Type B pancreatic cell (in vitro differentiated cells): ENCODE measurements around the gene ANKRD39. TPM values are rescaled to one million over a fixed set of nuclear protein-coding genes. Genes with fewer than 3 reads are reported as not detected.
A peak's percentile ranks its signal among the peaks of the same experiment; 100 is the strongest.

Experiments used
- DNase-seq: peaks from one replicate; pipeline ENCODE4 v3.0.0; 2021; ENCODE audit warnings: mixed read lengths; ENCODE audit not compliant: unreplicated experiment; ENCODE audit errors: extremely low spot score
- H3K27ac Mint-ChIP-seq: 2 replicates; pipeline ENCODE4 v1.8.0; 2021; ENCODE audit warnings: mild to moderate bottlenecking, mixed read lengths
- H3K27me3 Mint-ChIP-seq: 2 replicates; pipeline ENCODE4 v1.8.0; 2021; ENCODE audit warnings: mixed read lengths
- H3K36me3 Mint-ChIP-seq: 2 replicates; pipeline ENCODE4 v1.8.0; 2021; ENCODE audit warnings: mixed read lengths
- H3K4me1 Mint-ChIP-seq: one replicate; pipeline ENCODE4 v1.8.0; 2021; ENCODE audit warnings: mixed read lengths; ENCODE audit not compliant: unreplicated experiment
- H3K4me3 Mint-ChIP-seq: 2 replicates; pipeline ENCODE4 v1.8.0; 2021; ENCODE audit warnings: mild to moderate bottlenecking, mixed read lengths
- H3K9me3 Mint-ChIP-seq: 2 replicates; pipeline ENCODE4 v1.8.0; 2021; ENCODE audit warnings: mixed read lengths
- CTCF ChIP-seq: fragments of 200-600 bp; sonication (generic); conservative IDR thresholded peaks from 2 replicates; pipeline ENCODE4 v1.5.0; 2021; ENCODE audit warnings: antibody characterized with exemption, mild to moderate bottlenecking
- total RNA-seq: library from RNA; stranded (reverse); gene quantifications from 2 replicates; pipeline ENCODE4 v1.2.1, GENCODE V29; 2021; ENCODE audit warnings: low replicate concordance

The ANKRD39 gene
- total RNA-seq, 1 donor from 2014 or later = 16.6 TPM

GRCh38 chr2:96872591-96873349, 15.0 kb upstream of the ANKRD39 start:
- H3K9me3 Mint-ChIP-seq = no peaks in the 10 kb centered on the region
- no peaks in the 10 kb centered on the region for H3K27me3 Mint-ChIP-seq
- peaks cover 34% of the 10 kb centered on the region for H3K4me1 Mint-ChIP-seq
- peak overlapping the region; percentile 67 for H3K27ac Mint-ChIP-seq
- TF ChIP-seq CTCF = no peak
- DNase-seq = no peak
- H3K4me3 Mint-ChIP-seq = peak overlapping the region; percentile 28
- H3K36me3 Mint-ChIP-seq = no peaks in the 10 kb centered on the region

GRCh38 chr2:96870626-96871255, 12.9 kb upstream of the ANKRD39 start:
- H3K9me3 Mint-ChIP-seq = no peaks in the 10 kb centered on the region
- H3K4me3 Mint-ChIP-seq = peak overlapping the region; percentile 93
- DNase-seq = no peak
- H3K27ac Mint-ChIP-seq = peak overlapping the region; percentile 96
- no peak for TF ChIP-seq CTCF
- peaks cover under 1% of the 10 kb centered on the region for H3K36me3 Mint-ChIP-seq
- no peaks in the 10 kb centered on the region for H3K27me3 Mint-ChIP-seq
- H3K4me1 Mint-ChIP-seq = peaks cover 32% of the 10 kb centered on the region

- TF ChIP-seq CTCF = no peak
- Mint-ChIP-seq H3K4me1 (peaks cover 25% of the 10 kb centered on the region), H3K27ac (peak within 1 kb of the TSS; percentile 96), H3K36me3 (peaks cover 4% of the 10 kb centered on the region), H3K27me3 (no peaks in the 10 kb centered on the region), H3K9me3 (no peaks in the 10 kb centered on the region), H3K4me3 (peak within 1 kb of the TSS; percentile 93)
- DNase-seq = no peak
These were observed 12.2 kb upstream of the ANKRD39 start, which contains the start of gene SEMA4C for GRCh38 chr2:96869822-96870625. SEMA4C (minus strand) TSS chr2:96870080; CDS start chr2:96867886, 2,194 bp downstream.

DNA sequence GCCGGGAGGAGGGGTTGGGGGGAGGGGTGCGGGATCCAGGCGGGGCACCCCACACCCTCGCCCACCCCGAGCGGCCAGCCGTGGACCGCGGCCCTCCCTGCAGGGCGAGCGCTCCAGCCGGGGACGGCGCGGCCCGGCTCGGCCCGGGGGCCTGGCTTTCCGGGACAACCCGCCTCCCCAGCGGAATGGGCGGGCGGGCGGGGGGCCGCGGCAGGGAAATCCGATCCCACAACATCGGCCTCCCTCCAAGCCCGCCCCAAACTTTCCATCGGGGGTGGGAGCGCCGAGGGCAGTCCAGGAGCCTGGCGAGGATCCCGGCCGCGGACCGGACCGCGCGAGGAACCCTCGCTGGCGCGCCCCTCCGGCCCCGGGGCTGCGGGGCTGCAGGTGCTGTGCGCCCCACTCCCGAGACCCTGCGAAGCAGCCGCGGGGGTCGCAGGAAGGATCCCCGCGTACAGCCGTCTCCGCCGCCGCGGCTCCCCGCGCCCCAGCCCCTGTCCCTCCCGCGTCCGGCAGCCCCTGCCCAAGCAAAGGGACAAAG, 11.5 kb upstream of the ANKRD39 start:
- H3K27ac Mint-ChIP-seq = no peak overlapping the region
- TF ChIP-seq CTCF = peak; percentile 34
- no peaks in the 10 kb centered on the region for H3K27me3 Mint-ChIP-seq
- no peak for DNase-seq
- peak overlapping the region; percentile 25 for H3K4me3 Mint-ChIP-seq
- H3K36me3 Mint-ChIP-seq = peaks cover 4% of the 10 kb centered on the region
- no peaks in the 10 kb centered on the region for H3K9me3 Mint-ChIP-seq
- peaks cover 21% of the 10 kb centered on the region for H3K4me1 Mint-ChIP-seq

GRCh38 chr2:96868555-96869280, 10.9 kb upstream of the ANKRD39 start:
- peaks cover 18% of the 10 kb centered on the region for H3K4me1 Mint-ChIP-seq
- no peaks in the 10 kb centered on the region for H3K9me3 Mint-ChIP-seq
- peak; percentile 79 for TF ChIP-seq CTCF
- DNase-seq = peak; percentile 95
- peak overlapping the region; percentile 90 for H3K27ac Mint-ChIP-seq
- peaks cover 4% of the 10 kb centered on the region for H3K36me3 Mint-ChIP-seq
- H3K27me3 Mint-ChIP-seq = no peaks in the 10 kb centered on the region
- peak overlapping the region; percentile 91 for H3K4me3 Mint-ChIP-seq
